GM18867 (cell line): ENCODE data around the gene TCF7.

Experiments used
- ATAC-seq: cut with Tn5 transposase; IDR thresholded peaks from one replicate; pipeline ENCODE4 v1.9.1; 2021; ENCODE audit warnings: mild to moderate bottlenecking, moderate library complexity; ENCODE audit not compliant: unreplicated experiment

Gene TCF7

DNA sequence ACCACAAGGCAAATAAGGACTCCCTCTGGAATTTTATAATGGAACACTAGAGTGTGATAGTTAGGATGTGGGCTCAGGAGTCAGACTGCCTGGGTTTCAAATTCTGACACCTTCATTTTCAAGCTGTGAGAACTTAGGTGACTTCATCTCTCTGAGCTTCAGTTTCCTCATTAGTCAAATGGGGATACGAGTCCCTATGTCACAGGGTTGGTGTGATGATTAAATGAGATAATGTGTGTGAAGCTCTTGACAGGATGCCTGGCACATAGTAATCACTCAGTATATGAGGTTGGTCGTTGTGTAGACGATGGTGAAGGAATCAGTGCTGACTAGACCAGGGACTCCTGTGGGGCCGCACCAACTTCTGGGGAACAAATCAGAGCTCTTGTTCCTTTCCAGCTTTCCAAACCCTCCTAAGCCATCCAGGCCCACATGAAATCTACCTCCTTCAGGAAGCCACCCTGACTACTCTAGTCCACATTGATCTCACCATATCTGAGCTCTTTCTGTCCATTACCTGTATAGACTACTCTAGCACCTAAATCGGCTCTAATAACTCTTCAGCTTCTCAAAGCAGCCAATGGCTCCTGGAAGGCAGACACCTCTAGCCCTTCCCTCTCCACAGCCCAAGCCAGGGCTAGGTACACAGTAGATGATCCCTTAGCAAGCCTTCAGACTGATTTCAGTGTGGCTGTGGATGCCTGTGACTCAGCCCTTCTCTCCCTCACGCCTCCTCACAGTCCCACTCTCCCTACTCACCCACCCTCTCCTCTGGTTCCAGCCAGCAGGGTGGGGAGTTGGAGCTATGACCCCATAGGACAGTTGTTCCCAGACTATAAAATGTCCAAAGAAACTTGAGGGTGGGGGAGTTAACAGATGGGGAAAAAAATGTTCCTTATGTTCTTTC is 2.5 kb upstream of the TCF7 start:
- ATAC-seq: peak; percentile 41

DNA sequence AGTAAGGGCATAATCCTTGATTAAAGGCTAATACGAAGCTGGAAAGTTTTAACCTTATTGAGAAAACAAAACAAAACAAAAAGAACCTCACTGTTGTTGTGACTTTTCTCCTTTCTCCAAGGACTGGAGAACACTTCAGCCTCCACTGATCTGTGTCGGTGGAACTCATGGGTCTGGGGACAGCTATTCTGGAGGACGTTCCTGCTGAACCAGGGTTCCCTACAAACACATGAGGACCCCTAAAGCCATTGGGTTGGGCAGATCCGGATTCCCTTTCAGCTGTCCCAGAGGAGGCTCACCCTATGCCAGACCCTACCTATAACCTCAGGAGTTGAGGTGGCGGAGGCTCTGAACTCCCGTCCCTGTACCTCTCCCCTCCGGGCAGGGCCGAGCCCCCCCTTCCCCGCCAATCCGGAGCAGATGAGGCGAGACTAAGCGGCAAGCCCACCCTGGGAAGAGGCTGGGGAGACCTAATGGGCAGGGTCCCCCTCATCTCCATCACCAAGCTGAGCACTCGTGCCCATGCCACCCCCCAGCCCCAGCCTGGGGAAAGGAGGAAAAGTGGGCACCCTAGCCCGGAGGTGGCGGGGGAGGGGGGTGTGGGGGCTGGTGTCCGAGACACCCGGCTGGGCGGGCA is 1.6 kb upstream of the TCF7 start:
- no peak for ATAC-seq

- no peak for ATAC-seq
Observed at GRCh38 chr5:134113363-134113889, 1.1 kb upstream of the TCF7 start.

- ATAC-seq: peak; percentile 4
Observed at GRCh38 chr5:134114886-134115805, 665 bp downstream of the TCF7 start.

GRCh38 chr5:134115806-134116175 is 1.3 kb downstream of the TCF7 start:
- ATAC-seq: no peak

- ATAC-seq: no peak
Observed at GRCh38 chr5:134116286-134116685, 1.8 kb downstream of the TCF7 start.

- ATAC-seq: no peak
Observed at GRCh38 chr5:134116789-134117761, 2.6 kb downstream of the TCF7 start.

GRCh38 chr5:134118212-134118835 is 3.8 kb downstream of the TCF7 start:
- ATAC-seq: no peak

DNA sequence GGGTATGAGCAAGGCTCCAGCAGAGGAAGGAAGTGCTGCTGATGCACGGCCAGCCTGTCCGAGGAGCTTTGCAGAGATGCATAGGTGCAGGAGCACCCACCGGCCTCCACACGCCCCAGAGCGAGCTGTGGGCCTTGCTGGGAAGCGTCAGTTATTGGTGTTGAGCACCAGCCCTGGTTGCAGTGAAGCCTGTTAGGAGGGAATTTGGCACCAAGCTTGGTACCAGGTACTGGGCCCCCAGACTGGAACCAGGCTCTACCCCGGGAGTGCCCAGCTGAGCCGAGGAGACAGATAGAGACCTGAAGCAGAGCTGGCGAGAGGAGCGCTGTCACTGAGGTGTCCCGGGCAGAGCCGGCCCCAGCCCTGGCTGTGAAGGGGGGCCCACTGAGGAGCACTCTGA is 5.2 kb downstream of the TCF7 start:
- ATAC-seq: no peak

DNA sequence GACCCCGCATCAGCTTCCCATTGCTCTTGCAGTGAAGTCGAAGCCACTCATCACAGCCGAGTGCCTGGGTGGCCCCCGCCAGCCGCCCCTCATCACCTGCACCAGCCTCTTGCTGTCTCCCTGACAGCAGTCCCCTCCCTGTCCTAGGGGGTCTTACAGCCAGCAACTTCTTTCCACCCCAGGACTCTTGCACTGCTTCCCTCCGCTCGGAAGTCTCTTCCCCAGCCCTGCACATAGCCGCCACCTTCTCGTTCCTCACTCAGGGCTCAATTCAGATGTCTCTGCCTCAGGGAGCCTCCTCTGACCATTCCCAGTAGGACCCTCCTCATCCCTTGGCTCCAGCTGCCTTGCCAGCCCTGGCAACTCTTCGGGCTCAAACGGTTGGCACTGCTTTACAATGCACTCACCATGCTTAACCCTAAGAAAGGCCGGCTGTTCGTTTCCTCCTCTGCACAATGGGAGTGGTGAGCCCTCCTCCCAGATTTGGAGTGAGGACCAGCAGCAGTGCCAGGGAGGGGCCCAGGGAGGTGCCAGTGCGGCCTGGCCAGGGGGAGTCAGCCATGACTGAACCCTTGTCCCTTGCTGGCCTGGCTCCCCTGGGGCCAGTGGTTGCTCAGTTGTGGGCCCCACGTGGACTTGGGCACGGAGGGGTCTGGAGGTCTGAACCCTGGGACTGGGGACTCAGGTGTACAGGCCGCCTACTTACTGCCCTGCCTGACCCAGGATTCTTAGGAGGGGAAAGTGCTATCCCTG is 6.1 kb downstream of the TCF7 start:
- no peak for ATAC-seq

DNA sequence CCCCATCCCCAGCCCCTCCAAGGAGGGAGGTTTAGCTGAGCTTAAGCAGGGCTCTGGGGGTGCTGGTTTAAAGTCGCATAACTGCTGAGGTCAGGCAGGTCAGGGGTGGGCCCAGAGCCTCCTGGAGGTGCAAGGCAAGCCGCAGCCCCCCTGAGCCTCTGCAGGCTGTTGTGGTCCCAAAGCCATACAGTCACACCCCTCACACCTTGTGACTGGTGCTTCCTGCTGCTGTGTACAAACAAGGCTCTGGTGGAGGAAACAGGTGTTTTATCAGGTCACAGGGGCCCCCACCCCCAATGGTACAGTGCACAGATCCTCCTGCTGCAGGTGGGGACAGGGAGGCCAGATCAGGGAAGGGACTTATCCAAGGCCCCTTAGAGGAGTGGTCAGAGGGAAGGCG is 8.0 kb downstream of the TCF7 start:
- no peak for ATAC-seq

- no peak for ATAC-seq
Observed at GRCh38 chr5:134123360-134123759, 8.9 kb downstream of the TCF7 start.

GRCh38 chr5:134124289-134125038 is 10.0 kb downstream of the TCF7 start:
- no peak for ATAC-seq

- ATAC-seq: no peak
Observed at GRCh38 chr5:134125039-134126015, 10.8 kb downstream of the TCF7 start.

- peak; percentile 55 for ATAC-seq
Observed at GRCh38 chr5:134127376-134127861, 12.9 kb downstream of the TCF7 start.

- ATAC-seq: no peak
Observed at GRCh38 chr5:134127988-134128647, 13.6 kb downstream of the TCF7 start.
